RWPE1 (cell line): Measurements from ENCODE around the gene PCDHB15.

Experiments used
- CTCF ChIA-PET: fragments of 350-600 bp; sonication (Branson Sonifier 250); formaldehyde crosslinking; extraction: SDS; loops from one replicate; lab custom pipeline; 2021; lab: Yijun Ruan, JAX
- POLR2A ChIA-PET: fragments of 400-600 bp; formaldehyde crosslinking; extraction: SDS; loops from one replicate; lab custom pipeline; 2020; ENCODE audit warnings: antibody characterized with exemption; ENCODE audit not compliant: low non-redundant PET; lab: Yijun Ruan, JAX
- DNase-seq: peaks from one replicate; pipeline ENCODE4 v3.0.0; 2012; ENCODE audit warnings: low spot score
- H3K27ac ChIP-seq: fragments of 450-650 bp; 2 replicates; pipeline ENCODE4 v1.5.1; 2017
- TF ChIP-seq, protein P1 (sequence below): fragments of 450-650 bp; conservative IDR thresholded peaks from 2 replicates; pipeline ENCODE4 v1.5.1; 2017; ENCODE audit warnings: low read depth, mild to moderate bottlenecking

Gene PCDHB15

DNA sequence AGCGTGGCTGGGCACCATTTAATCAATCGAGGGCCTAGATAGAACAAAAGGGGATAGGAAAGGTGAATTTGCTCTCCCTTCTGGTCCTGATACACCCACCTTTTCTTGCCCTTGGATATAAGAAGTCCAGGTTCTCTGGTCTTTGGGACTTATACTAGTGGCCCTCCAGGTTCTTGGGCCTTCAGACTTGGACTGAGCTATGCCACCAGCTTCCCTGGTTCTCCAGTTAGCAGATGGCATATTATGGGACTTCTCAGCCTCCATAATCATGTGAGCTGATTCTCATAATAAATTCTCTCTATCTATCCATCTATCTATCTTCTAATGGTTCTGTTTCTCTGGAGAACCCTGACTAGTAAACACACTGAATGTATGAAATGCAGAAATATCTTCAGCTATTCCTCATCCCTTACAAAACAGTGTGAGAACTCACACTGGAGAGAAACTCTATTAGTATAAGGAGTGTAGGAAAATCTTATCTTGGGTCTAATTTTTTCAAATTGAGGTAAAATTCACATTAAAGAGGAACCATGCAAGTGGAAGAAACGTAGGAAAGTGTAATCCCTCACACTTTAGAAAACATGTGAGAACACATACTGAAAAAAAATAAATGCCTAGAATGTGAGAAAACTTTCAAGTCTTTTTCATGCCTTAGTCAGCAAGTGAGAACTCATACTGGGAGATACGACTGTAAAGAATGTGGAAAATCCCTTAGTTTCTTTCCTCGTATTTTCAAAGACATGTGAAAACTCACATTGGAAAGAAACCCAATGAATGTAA lies 15.5 kb downstream of the PCDHB15 start:
- DNase-seq: no peak
- H3K27ac ChIP-seq: no peak overlapping the region
- CTCF ChIA-PET: interaction anchor here (0.7 kb wide), 1 partner anchor 128 kb away, joined by 3 read pairs; no protein-coding TSS in a partner anchor
- TF ChIP-seq, protein P1, sequence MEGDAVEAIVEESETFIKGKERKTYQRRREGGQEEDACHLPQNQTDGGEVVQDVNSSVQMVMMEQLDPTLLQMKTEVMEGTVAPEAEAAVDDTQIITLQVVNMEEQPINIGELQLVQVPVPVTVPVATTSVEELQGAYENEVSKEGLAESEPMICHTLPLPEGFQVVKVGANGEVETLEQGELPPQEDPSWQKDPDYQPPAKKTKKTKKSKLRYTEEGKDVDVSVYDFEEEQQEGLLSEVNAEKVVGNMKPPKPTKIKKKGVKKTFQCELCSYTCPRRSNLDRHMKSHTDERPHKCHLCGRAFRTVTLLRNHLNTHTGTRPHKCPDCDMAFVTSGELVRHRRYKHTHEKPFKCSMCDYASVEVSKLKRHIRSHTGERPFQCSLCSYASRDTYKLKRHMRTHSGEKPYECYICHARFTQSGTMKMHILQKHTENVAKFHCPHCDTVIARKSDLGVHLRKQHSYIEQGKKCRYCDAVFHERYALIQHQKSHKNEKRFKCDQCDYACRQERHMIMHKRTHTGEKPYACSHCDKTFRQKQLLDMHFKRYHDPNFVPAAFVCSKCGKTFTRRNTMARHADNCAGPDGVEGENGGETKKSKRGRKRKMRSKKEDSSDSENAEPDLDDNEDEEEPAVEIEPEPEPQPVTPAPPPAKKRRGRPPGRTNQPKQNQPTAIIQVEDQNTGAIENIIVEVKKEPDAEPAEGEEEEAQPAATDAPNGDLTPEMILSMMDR: no peak
- POLR2A ChIA-PET: no interaction called here

DNA sequence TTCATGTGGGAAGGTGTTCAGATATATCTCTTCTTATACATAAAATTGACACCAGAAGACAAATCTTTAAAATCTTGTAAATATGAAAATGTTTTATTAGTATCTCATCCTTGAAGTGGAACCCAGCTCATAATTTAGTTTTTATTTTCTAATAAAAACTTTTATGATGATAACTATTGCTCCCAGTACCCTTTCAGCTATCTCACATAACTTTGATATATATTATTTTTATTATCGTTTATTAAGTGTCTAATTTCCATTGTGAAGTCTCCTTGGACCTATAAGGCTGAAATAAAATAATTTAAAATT lies 16.0 kb downstream of the PCDHB15 start:
- DNase-seq: no peak
- TF ChIP-seq, protein P1: no peak
- H3K27ac ChIP-seq: no peak overlapping the region
- CTCF ChIA-PET: interaction anchor here (0.7 kb wide), 1 partner anchor 129 kb away, joined by 3 read pairs; no protein-coding TSS in a partner anchor
- POLR2A ChIA-PET: no interaction called here

DNA sequence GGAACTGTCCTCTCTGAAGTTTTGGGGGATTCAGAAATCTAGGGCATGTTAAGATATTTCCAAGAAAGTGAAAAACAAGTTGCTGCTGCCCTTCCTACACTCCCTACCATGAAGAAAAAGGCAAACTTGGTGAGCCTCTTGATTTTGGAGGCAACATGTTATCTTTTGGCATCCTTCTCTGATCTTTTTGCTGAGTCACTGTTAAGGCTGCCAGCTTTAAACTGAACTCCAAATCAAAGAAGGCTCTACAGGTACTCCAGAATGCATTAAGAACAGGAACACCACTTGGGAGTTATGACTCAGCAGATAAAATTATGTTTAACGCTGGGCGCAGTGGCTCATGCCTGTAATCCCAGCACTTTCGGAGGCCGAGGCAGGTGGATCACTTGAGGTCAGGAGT lies 24.0 kb downstream of the PCDHB15 start:
- no peak for DNase-seq
- H3K27ac ChIP-seq: no peak overlapping the region
- POLR2A ChIA-PET: no interaction called here
- TF ChIP-seq, protein P1: no peak
- CTCF ChIA-PET: no interaction called here

DNA sequence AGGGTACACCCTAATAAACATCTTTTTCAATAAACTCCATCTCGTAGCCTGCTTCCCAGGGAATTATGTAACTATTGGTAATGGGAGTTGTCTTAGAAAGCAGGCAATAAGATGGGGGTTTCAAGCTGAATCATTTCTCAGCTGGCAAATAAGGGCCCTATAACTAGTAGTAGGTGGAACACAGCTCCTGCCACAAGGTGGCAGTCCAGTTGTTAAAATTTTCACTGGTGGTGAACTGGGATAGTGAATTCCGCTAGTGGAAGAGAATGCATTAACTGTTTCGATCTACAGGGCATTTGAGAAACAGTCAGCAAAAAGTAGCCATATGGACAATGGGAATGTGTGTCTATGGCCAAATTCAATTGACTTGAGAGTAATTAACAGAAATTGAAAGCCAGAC lies 27.7 kb downstream of the PCDHB15 start:
- ChIA-PET CTCF (interaction anchor here (0.7 to 0.8 kb wide), 3 partner anchors 15 to 256 kb away, joined by 3 read pairs; partner anchors contain the start of gene PCDHB9), POLR2A (no interaction called here)
- no peak overlapping the region for H3K27ac ChIP-seq
- DNase-seq: no peak
- TF ChIP-seq, protein P1: no peak

DNA sequence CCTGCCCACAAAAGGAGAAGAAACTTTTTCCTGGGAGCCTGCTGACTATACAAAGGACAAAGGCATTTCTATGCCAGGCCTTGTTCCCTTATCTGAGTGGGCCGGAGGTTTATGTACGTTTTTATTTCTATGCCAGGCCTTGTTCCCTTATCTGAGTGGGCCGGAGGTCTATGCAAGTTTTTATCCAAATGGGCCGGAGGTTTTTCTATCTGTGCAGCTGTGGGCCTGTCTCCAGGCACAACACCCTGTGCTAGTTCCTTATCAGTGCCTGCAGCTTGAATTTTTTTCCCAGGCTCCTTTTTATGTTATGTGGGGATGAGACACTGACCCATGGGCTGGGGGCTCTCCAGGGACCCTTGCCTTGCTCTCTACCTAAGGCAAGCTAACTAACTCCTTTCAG lies 53.2 kb downstream of the PCDHB15 start:
- CTCF ChIA-PET: interaction anchor here (0.6 kb wide), 1 partner anchor 28 kb away, joined by 4 read pairs; no protein-coding TSS in a partner anchor
- no peak overlapping the region for H3K27ac ChIP-seq
- TF ChIP-seq, protein P1: no peak
- POLR2A ChIA-PET: no interaction called here
- no peak for DNase-seq
